ENCODE data around the gene IL1RAPL1.

IL1RAPL1 gene

DNA sequence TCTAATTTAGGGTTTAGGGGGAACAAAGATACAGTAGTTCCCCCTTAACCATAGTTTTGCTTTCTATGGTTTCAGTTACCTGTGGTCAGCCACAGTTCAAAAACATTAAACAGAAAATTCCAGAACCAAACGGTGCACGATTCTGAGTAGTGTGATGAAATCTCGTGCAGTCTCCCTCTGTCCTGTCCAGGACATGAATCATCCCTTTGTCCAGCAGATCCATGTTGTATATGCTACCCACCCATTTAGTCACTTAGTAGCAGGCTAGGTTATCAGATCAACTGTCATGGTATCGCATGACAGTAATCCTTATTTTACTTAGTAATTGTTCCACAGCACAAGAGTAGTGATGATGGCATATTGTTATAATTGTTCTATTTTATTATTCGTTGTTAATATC, 556.1 kb downstream of the IL1RAPL1 start:
- no peak for DNase-seq (ENCODE audit: low spot score)
- TF ChIP-seq, protein P1, sequence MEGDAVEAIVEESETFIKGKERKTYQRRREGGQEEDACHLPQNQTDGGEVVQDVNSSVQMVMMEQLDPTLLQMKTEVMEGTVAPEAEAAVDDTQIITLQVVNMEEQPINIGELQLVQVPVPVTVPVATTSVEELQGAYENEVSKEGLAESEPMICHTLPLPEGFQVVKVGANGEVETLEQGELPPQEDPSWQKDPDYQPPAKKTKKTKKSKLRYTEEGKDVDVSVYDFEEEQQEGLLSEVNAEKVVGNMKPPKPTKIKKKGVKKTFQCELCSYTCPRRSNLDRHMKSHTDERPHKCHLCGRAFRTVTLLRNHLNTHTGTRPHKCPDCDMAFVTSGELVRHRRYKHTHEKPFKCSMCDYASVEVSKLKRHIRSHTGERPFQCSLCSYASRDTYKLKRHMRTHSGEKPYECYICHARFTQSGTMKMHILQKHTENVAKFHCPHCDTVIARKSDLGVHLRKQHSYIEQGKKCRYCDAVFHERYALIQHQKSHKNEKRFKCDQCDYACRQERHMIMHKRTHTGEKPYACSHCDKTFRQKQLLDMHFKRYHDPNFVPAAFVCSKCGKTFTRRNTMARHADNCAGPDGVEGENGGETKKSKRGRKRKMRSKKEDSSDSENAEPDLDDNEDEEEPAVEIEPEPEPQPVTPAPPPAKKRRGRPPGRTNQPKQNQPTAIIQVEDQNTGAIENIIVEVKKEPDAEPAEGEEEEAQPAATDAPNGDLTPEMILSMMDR (IDR thresholded peaks at IDR 0.05), result no peak
- no peak overlapping the region for H3K27ac ChIP-seq
- no peak overlapping the region for H3K4me3 ChIP-seq

GRCh38 chrX:29143756-29144155, 556.5 kb downstream of the IL1RAPL1 start:
- TF ChIP-seq, protein P1 (IDR thresholded peaks at IDR 0.05), result no peak
- Histone ChIP-seq H3K27ac (no peak overlapping the region), H3K4me3 (no peak overlapping the region)
- no peak for DNase-seq (ENCODE audit: low spot score)

- TF ChIP-seq, protein P1 (IDR thresholded peaks at IDR 0.05), result no peak
- no peak for DNase-seq (ENCODE audit: low spot score)
- no peak overlapping the region for H3K27ac ChIP-seq
Measured at GRCh38 chrX:29145316-29145715, 558.1 kb downstream of the IL1RAPL1 start.

DNA sequence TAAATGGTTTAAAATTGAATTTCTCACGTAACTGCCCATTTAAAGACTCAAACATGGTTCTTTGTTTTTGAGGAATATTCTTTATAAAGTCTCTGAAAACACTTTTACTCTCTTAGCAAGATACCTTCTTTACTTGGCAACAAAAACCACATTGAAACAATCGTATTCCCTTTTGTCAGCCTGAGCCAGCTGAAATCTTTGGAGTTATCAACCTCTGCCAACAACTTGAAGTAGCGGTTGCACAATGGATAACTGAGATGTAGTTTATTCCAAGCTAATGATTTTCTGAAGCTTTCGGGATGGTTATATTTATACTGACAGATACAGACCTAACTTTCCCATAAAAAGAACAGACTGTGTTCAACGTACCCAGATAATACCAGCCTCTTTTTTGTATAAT, 561.3 kb downstream of the IL1RAPL1 start:
- TF ChIP-seq, protein P1 (IDR thresholded peaks at IDR 0.05), result no peak
- DNase-seq (ENCODE audit: low spot score), result no peak
- Histone ChIP-seq H3K27ac (no peak overlapping the region), H3K4me3 (no peak overlapping the region)

More at GRCh38 chrX:29145316-29145715, 558.1 kb downstream of the IL1RAPL1 start:
- H3K4me3 ChIP-seq, result no peak overlapping the region

DNA sequence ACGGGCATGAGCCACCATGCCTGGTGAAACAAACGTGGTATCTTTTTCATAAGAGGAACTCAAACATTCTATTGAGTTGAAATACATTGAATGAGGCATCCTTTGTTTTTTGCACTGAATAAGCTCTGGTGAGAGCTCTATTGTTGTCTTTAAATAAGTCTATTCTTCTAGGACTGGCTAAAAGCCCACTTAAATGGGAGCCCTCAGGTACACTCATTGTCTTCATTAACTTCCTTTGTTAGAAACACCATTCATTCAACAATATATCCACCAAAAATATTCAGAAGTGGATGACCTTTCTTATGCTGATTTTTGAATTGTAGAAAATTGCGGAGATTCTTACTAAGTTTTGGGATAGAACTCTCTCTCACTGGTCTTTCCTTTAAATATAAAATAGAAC, 568.0 kb downstream of the IL1RAPL1 start:
- DNase-seq (ENCODE audit: low spot score), result no peak
- Histone ChIP-seq H3K4me3 (no peak overlapping the region), H3K27ac (no peak overlapping the region)
- TF ChIP-seq, protein P1 (IDR thresholded peaks at IDR 0.05), result no peak

DNA sequence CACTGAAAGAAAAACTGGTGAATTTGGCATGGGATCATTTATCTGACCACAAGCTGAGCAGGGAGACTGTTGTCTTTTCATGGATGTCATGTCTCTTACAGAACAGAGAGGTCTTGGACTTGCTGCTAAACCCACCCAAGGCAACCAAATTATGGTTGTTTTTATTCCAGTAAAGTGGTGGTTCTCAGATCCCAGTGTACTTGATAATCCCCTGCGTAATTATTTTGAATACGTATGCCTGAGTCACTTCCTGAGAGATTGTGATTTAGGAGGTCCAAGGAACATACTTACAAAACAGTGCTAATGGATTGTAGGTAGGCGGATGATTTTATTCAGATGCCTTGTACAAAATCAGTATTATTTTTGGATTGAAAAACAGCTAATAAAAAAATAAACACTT, 585.6 kb downstream of the IL1RAPL1 start:
- no peak overlapping the region for H3K27ac ChIP-seq
- DNase-seq (ENCODE audit: low spot score), result no peak
- TF ChIP-seq, protein P1 (IDR thresholded peaks at IDR 0.05), result no peak
- no peak overlapping the region for H3K4me3 ChIP-seq

GRCh38 chrX:29187264-29187663, 600.0 kb downstream of the IL1RAPL1 start:
- Histone ChIP-seq H3K27ac (no peak overlapping the region), H3K4me3 (no peak overlapping the region)
- no peak for DNase-seq (ENCODE audit: low spot score)
- TF ChIP-seq, protein P1 (IDR thresholded peaks at IDR 0.05), result no peak
